Spleen (tissue), 7 donors: ENCODE measurements around the gene BEND7.

Source experiments
- POLR2A ChIP-seq, 3 donors: fragments of 450-650 bp; IDR thresholded peaks; one replicate each; pipeline ENCODE4 v1.5.1; 2017; ENCODE audit warnings: antibody characterized with exemption in 3 of 3, mild to moderate bottlenecking in 1 of 3
- POLR2AphosphoS5 ChIP-seq, 3 donors: sonication (generic); formaldehyde crosslinking; IDR thresholded peaks; one replicate each; pipeline ENCODE4 v1.5.1; 2017; ENCODE audit warnings: antibody characterized with exemption in 3 of 3
- TF ChIP-seq, protein P1 (sequence below), 11 experiments: fragments of 200-600 bp in 7 of 11; fragments of 450-650 bp in 4 of 11; sonication (generic) in 4 of 11; IDR thresholded peaks in 8 of 11; conservative IDR thresholded peaks in 3 of 11; 1 replicate in 7 of 11; 2 replicates in 4 of 11; pipeline versions ENCODE4 v1.4.0 to v1.8.0; 2016 to 2021; ENCODE audit warnings: antibody characterized with exemption in 11 of 11, inconsistent platforms in 4 of 11, mild to moderate bottlenecking in 1 of 11
- donor health status: DM: no; HTN: no; CAD: no; lungs with moderate emphysema.
- donor health status: DM: no; HTN: no; CAD: no.
- donor health status: DM: no; HTN: no; CAD: no.

DNA sequence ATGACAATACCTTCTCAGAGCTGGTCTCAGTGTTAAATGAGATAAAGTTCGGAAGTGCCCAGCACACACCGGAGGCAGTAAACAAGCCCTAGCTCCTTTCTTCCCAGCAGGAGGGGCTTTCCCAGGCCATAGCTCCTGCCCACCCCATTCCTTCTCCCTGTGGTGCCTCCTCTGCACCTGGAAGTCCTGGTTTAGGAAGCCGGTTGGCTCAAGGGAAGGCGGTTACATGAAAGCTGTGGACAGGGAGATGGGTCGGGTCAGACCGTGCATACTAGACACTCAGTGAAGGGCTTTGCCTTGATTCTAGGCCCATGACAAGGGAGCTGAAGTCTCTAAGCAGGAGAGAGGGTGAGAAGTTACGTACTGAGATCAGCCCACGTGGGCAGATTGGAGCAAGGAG lies 8.6 kb downstream of the BEND7 start:
- TF ChIP-seq, protein P1, sequence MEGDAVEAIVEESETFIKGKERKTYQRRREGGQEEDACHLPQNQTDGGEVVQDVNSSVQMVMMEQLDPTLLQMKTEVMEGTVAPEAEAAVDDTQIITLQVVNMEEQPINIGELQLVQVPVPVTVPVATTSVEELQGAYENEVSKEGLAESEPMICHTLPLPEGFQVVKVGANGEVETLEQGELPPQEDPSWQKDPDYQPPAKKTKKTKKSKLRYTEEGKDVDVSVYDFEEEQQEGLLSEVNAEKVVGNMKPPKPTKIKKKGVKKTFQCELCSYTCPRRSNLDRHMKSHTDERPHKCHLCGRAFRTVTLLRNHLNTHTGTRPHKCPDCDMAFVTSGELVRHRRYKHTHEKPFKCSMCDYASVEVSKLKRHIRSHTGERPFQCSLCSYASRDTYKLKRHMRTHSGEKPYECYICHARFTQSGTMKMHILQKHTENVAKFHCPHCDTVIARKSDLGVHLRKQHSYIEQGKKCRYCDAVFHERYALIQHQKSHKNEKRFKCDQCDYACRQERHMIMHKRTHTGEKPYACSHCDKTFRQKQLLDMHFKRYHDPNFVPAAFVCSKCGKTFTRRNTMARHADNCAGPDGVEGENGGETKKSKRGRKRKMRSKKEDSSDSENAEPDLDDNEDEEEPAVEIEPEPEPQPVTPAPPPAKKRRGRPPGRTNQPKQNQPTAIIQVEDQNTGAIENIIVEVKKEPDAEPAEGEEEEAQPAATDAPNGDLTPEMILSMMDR (IDR thresholded peaks at IDR 0.05 in 8 of 11, conservative IDR thresholded peaks at IDR 0.05 in 3 of 11): no peak
- TF ChIP-seq POLR2A (IDR thresholded peaks at IDR 0.05) (no peak), POLR2AphosphoS5 (IDR thresholded peaks at IDR 0.05) (no peak)
